ENCODE results near the gene CDH15.

CDH15 gene

GRCh38 chr16:89171216-89172170 is at the start of gene CDH15:
TSS of gene CDH15 (plus strand) at chr16:89171748. CDS start at chr16:89171832, 84 bp downstream.
- ATAC-seq (replicated peaks; ENCODE audit: extremely low read depth, poor library complexity, severe bottlenecking) = peak; percentile 94
- H3K27me3 Mint-ChIP-seq = peaks cover 9% of the 10 kb centered on the region
- no peaks in the 10 kb centered on the region for H3K9me3 Mint-ChIP-seq
- H3K36me3 Mint-ChIP-seq (ENCODE audit: insufficient read depth) = peaks cover 4% of the 10 kb centered on the region
- peak within 1 kb of the TSS; percentile 75 for H3K4me3 Mint-ChIP-seq
- H3K4me1 Mint-ChIP-seq = peaks cover 12% of the 10 kb centered on the region
- H3K27ac Mint-ChIP-seq (ENCODE audit: low read depth) = peak within 1 kb of the TSS; percentile 60
- DNase-seq (ENCODE audit: low spot score in 2 of 2) = peak; percentile 68 to 78

GRCh38 chr16:89122322-89122851 is 49.2 kb upstream of the CDH15 start:
- ATAC-seq (replicated peaks; ENCODE audit: extremely low read depth, poor library complexity, severe bottlenecking) (peak; percentile 85), DNase-seq (ENCODE audit: low spot score in 2 of 2) (peak in 1 of 2 donors; percentile 41)
- Mint-ChIP-seq H3K27me3 (no peaks in the 10 kb centered on the region), H3K36me3 (ENCODE audit: insufficient read depth) (peaks cover 18% of the 10 kb centered on the region), H3K27ac (ENCODE audit: low read depth) (no peak overlapping the region), H3K4me3 (no peak overlapping the region), H3K4me1 (peaks cover 6% of the 10 kb centered on the region), H3K9me3 (no peaks in the 10 kb centered on the region)

GRCh38 chr16:89123001-89123830 is 48.3 kb upstream of the CDH15 start:
- no peak for DNase-seq (ENCODE audit: low spot score in 2 of 2)
- H3K27ac Mint-ChIP-seq (ENCODE audit: low read depth) = no peak overlapping the region
- H3K9me3 Mint-ChIP-seq = no peaks in the 10 kb centered on the region
- ATAC-seq (replicated peaks; ENCODE audit: extremely low read depth, poor library complexity, severe bottlenecking) = no peak
- peaks cover 14% of the 10 kb centered on the region for H3K36me3 Mint-ChIP-seq (ENCODE audit: insufficient read depth)
- no peaks in the 10 kb centered on the region for H3K27me3 Mint-ChIP-seq
- peaks cover 2% of the 10 kb centered on the region for H3K4me1 Mint-ChIP-seq
- no peak overlapping the region for H3K4me3 Mint-ChIP-seq

- peaks cover 12% of the 10 kb centered on the region for H3K36me3 Mint-ChIP-seq (ENCODE audit: insufficient read depth)
- H3K4me1 Mint-ChIP-seq = no peaks in the 10 kb centered on the region
- H3K9me3 Mint-ChIP-seq = no peaks in the 10 kb centered on the region
- ATAC-seq (replicated peaks; ENCODE audit: extremely low read depth, poor library complexity, severe bottlenecking) = no peak
- H3K4me3 Mint-ChIP-seq = no peak overlapping the region
- no peak overlapping the region for H3K27ac Mint-ChIP-seq (ENCODE audit: low read depth)
- DNase-seq (ENCODE audit: low spot score in 2 of 2) = no peak
- H3K27me3 Mint-ChIP-seq = no peaks in the 10 kb centered on the region
Observed at GRCh38 chr16:89123831-89124100, 47.8 kb upstream of the CDH15 start.

GRCh38 chr16:89129378-89129777 is 42.2 kb upstream of the CDH15 start:
- H3K9me3 Mint-ChIP-seq = no peaks in the 10 kb centered on the region
- ATAC-seq (replicated peaks; ENCODE audit: extremely low read depth, poor library complexity, severe bottlenecking) (no peak), DNase-seq (ENCODE audit: low spot score in 2 of 2) (no peak)
- H3K4me1 Mint-ChIP-seq = peaks cover 5% of the 10 kb centered on the region
- H3K27me3 Mint-ChIP-seq = no peaks in the 10 kb centered on the region
- no peak overlapping the region for H3K4me3 Mint-ChIP-seq
- H3K27ac Mint-ChIP-seq (ENCODE audit: low read depth) = peak overlapping the region; percentile 50
- peaks cover 10% of the 10 kb centered on the region for H3K36me3 Mint-ChIP-seq (ENCODE audit: insufficient read depth)

GRCh38 chr16:89130448-89130847 is 41.1 kb upstream of the CDH15 start:
- DNase-seq (ENCODE audit: low spot score in 2 of 2) (no peak), ATAC-seq (replicated peaks; ENCODE audit: extremely low read depth, poor library complexity, severe bottlenecking) (no peak)
- H3K4me1 Mint-ChIP-seq = peaks cover 5% of the 10 kb centered on the region
- peaks cover 14% of the 10 kb centered on the region for H3K36me3 Mint-ChIP-seq (ENCODE audit: insufficient read depth)
- no peak overlapping the region for H3K27ac Mint-ChIP-seq (ENCODE audit: low read depth)
- H3K27me3 Mint-ChIP-seq = no peaks in the 10 kb centered on the region
- no peak overlapping the region for H3K4me3 Mint-ChIP-seq
- no peaks in the 10 kb centered on the region for H3K9me3 Mint-ChIP-seq

GRCh38 chr16:89131783-89132182 is 39.8 kb upstream of the CDH15 start:
- ATAC-seq (replicated peaks; ENCODE audit: extremely low read depth, poor library complexity, severe bottlenecking) (no peak), DNase-seq (ENCODE audit: low spot score in 2 of 2) (no peak)
- Mint-ChIP-seq H3K27ac (ENCODE audit: low read depth) (no peak overlapping the region), H3K4me3 (no peak overlapping the region), H3K4me1 (peaks cover 5% of the 10 kb centered on the region), H3K36me3 (ENCODE audit: insufficient read depth) (peaks cover 17% of the 10 kb centered on the region), H3K27me3 (no peaks in the 10 kb centered on the region), H3K9me3 (no peaks in the 10 kb centered on the region)

GRCh38 chr16:89132194-89133005 is 39.1 kb upstream of the CDH15 start:
- peaks cover 5% of the 10 kb centered on the region for H3K4me1 Mint-ChIP-seq
- H3K4me3 Mint-ChIP-seq = no peak overlapping the region
- ATAC-seq (replicated peaks; ENCODE audit: extremely low read depth, poor library complexity, severe bottlenecking) (no peak), DNase-seq (ENCODE audit: low spot score in 2 of 2) (no peak)
- H3K27me3 Mint-ChIP-seq = no peaks in the 10 kb centered on the region
- no peaks in the 10 kb centered on the region for H3K9me3 Mint-ChIP-seq
- H3K27ac Mint-ChIP-seq (ENCODE audit: low read depth) = no peak overlapping the region
- H3K36me3 Mint-ChIP-seq (ENCODE audit: insufficient read depth) = peaks cover 18% of the 10 kb centered on the region

GRCh38 chr16:89133457-89134127 is 38.0 kb upstream of the CDH15 start:
- Mint-ChIP-seq H3K27me3 (no peaks in the 10 kb centered on the region), H3K9me3 (no peaks in the 10 kb centered on the region), H3K4me1 (peaks cover 5% of the 10 kb centered on the region), H3K4me3 (no peak overlapping the region), H3K36me3 (ENCODE audit: insufficient read depth) (peaks cover 17% of the 10 kb centered on the region), H3K27ac (ENCODE audit: low read depth) (no peak overlapping the region)
- ATAC-seq (replicated peaks; ENCODE audit: extremely low read depth, poor library complexity, severe bottlenecking) (no peak), DNase-seq (ENCODE audit: low spot score in 2 of 2) (no peak)

GRCh38 chr16:89134269-89134668 is 37.3 kb upstream of the CDH15 start:
- DNase-seq (ENCODE audit: low spot score in 2 of 2) = no peak
- no peak for ATAC-seq (replicated peaks; ENCODE audit: extremely low read depth, poor library complexity, severe bottlenecking)
- Mint-ChIP-seq H3K4me3 (no peak overlapping the region), H3K4me1 (peaks cover 5% of the 10 kb centered on the region), H3K36me3 (ENCODE audit: insufficient read depth) (peaks cover 18% of the 10 kb centered on the region), H3K27ac (ENCODE audit: low read depth) (no peak overlapping the region), H3K9me3 (no peaks in the 10 kb centered on the region), H3K27me3 (no peaks in the 10 kb centered on the region)

- H3K4me1 Mint-ChIP-seq = peaks cover 5% of the 10 kb centered on the region
- peaks cover 20% of the 10 kb centered on the region for H3K36me3 Mint-ChIP-seq (ENCODE audit: insufficient read depth)
- H3K27me3 Mint-ChIP-seq = no peaks in the 10 kb centered on the region
- no peak overlapping the region for H3K27ac Mint-ChIP-seq (ENCODE audit: low read depth)
- DNase-seq (ENCODE audit: low spot score in 2 of 2) = no peak
- no peak for ATAC-seq (replicated peaks; ENCODE audit: extremely low read depth, poor library complexity, severe bottlenecking)
- H3K4me3 Mint-ChIP-seq = no peak overlapping the region
- H3K9me3 Mint-ChIP-seq = no peaks in the 10 kb centered on the region
Observed at GRCh38 chr16:89135166-89135565, 36.4 kb upstream of the CDH15 start.
